SK-N-MC (cell line): ENCODE data around the gene GMPR.

Source experiments
- DNase-seq: peaks from one replicate; pipeline ENCODE4 v3.0.0-alpha.2; 2011; ENCODE audit warnings: low read depth, low spot score
- H3K27ac ChIP-seq: fragments of 200-600 bp; sonication (generic); 2 replicates; pipeline ENCODE4 v1.5.1; 2016; ENCODE audit warnings: mixed run types
- H3K36me3 ChIP-seq: fragments of 200-600 bp; sonication (generic); 2 replicates; pipeline ENCODE4 v1.6.1; 2017; ENCODE audit warnings: antibody characterized with exemption, low read length, mixed read lengths; ENCODE audit not compliant: insufficient read depth
- H3K4me3 ChIP-seq: fragments of 200-600 bp; sonication (generic); 2 replicates; pipeline ENCODE4 v1.5.1; 2016
- H3K9ac ChIP-seq: fragments of 200-600 bp; sonication (generic); 2 replicates; pipeline ENCODE4 v1.8.0; 2017; ENCODE audit warnings: mixed run types, mixed read lengths; ENCODE audit not compliant: insufficient read length
- H3K9me3 ChIP-seq: fragments of 200-600 bp; sonication (generic); 2 replicates; pipeline ENCODE4 v1.6.1; 2017; ENCODE audit warnings: low read depth, mild to moderate bottlenecking, antibody characterized with exemption, low read length, moderate library complexity, mixed read lengths
- EZH2 ChIP-seq: fragments of 200-600 bp; sonication (generic); IDR thresholded peaks from one replicate; pipeline ENCODE4 v1.6.1; 2017; ENCODE audit warnings: antibody characterized with exemption
- FOXP2 ChIP-seq: optimal IDR thresholded peaks from 2 replicates; pipeline ENCODE3; 2011; ENCODE audit warnings: mild to moderate bottlenecking, moderate library complexity; ENCODE audit not compliant: insufficient read depth; ENCODE audit errors: extremely low read length, control extremely low read depth
- POLR2AphosphoS5 ChIP-seq: IDR thresholded peaks from 2 replicates; pipeline ENCODE4 v1.6.1; 2012; ENCODE audit warnings: mild to moderate bottlenecking, low read depth, low read length, borderline replicate concordance

Gene GMPR

DNA sequence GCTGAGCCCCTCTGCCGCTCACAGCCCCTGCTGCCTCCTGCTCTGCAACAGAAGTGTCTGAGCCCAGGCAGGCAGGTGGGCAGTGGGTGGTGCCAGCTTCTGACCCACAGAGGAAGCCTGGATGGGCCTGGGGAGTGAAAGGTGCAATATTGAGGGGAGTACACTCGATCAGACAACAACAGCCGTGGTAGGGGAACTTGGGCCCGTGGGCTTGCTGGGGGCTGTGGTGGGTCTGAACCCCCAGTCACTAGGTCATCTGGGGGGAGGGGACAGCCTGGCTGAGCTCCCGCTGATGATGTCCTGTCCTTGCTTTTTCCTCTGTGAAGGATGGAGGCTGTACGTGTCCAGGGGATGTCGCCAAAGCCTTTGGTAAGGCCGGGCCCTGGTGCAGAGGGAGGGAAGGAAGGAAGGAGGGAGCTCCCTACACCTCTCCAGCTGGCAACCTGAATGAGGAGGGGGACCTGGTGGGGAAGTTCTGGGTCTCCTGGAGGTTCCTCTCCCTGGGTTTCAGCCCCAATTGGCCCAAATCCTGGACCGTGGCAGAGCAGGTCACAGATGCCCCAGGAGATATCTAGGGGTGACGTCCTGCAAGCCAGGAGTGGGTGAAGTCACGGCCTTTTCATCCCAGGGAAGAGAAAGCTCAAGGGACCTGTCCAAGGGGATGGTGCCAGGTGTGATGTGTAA lies 47.2 kb downstream of the GMPR start:
- Histone ChIP-seq H3K36me3 (no peaks in the 10 kb centered on the region), H3K9me3 (no peaks in the 10 kb centered on the region), H3K9ac (no peak overlapping the region), H3K27ac (no peak overlapping the region), H3K4me3 (no peak overlapping the region)
- no peak for DNase-seq
- no peak for TF ChIP-seq FOXP2
- TF ChIP-seq POLR2AphosphoS5: no peak
- TF ChIP-seq EZH2: no peak

DNA sequence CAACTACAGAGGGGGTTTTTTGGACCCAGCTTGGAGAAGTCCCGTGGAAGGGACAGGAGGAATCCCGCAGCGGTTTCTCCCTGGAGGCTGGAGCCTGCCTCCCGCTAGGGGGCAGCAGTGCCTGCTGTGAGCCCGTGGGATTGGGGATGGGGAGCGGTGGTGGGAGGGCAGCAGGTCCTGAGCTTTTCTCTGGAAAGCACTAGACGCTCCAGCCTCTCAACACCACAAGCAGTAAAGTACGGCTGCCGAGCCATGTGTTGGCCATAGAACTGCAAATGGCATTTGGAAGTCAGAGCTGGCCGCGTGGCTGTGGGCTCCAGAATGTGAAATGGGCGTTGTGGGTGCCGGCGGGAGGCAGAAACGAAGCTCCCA lies 47.8 kb downstream of the GMPR start:
- no peak overlapping the region for H3K4me3 ChIP-seq
- no peak for DNase-seq
- no peak overlapping the region for H3K9ac ChIP-seq
- H3K27ac ChIP-seq: no peak overlapping the region
- TF ChIP-seq FOXP2: peak; percentile 33
- no peak for TF ChIP-seq EZH2
- no peaks in the 10 kb centered on the region for H3K9me3 ChIP-seq
- H3K36me3 ChIP-seq: no peaks in the 10 kb centered on the region

DNA sequence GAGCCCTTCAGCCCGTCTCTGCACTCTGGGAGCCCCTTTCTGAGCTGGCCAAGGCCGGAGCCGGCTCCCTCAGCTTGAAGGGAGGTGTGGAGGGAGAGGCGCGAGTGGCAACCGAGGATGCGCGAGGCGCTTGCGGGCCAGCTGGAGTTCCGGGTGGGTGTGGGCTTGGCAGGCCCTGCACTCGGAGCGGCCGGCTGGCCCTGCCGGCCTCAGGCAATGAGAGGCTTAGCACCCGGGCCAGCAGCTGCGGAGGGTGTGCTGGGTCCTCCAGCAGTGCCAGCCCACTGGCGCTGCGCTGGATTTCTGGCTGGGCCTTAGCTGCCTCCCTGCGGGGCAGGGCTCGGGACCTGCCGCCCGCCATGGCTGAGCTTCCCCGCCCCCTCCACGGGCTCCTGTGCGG lies 49.8 kb downstream of the GMPR start:
- H3K9ac ChIP-seq: no peak overlapping the region
- no peak overlapping the region for H3K27ac ChIP-seq
- H3K9me3 ChIP-seq: no peaks in the 10 kb centered on the region
- no peaks in the 10 kb centered on the region for H3K36me3 ChIP-seq
- no peak for TF ChIP-seq POLR2AphosphoS5
- no peak for TF ChIP-seq FOXP2
- no peak for TF ChIP-seq EZH2
- H3K4me3 ChIP-seq: no peak overlapping the region
- no peak for DNase-seq

DNA sequence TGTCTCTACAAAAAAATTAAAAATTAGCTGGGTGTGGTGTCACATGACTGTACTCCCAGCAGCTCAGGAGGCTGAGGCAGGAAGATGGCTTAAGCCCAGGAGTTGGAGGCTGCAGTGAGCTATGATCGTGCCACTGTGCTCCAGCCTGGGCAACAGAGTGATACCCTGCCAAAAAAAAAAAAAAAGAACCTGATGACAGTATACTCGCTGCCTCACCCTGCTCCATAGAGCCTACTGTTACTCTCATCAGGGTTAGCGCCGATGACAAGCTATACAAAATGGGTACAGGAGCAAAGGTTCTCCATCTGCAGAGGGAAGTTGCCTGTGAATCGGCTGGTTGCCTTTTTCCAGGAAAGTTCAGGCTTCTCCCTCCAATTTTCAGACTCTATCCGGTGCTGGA lies 53.4 kb downstream of the GMPR start:
- H3K4me3 ChIP-seq: no peak overlapping the region
- no peaks in the 10 kb centered on the region for H3K36me3 ChIP-seq
- no peaks in the 10 kb centered on the region for H3K9me3 ChIP-seq
- H3K9ac ChIP-seq: no peak overlapping the region
- DNase-seq: no peak
- no peak overlapping the region for H3K27ac ChIP-seq
- TF ChIP-seq POLR2AphosphoS5: no peak
- TF ChIP-seq EZH2: no peak
- no peak for TF ChIP-seq FOXP2

DNA sequence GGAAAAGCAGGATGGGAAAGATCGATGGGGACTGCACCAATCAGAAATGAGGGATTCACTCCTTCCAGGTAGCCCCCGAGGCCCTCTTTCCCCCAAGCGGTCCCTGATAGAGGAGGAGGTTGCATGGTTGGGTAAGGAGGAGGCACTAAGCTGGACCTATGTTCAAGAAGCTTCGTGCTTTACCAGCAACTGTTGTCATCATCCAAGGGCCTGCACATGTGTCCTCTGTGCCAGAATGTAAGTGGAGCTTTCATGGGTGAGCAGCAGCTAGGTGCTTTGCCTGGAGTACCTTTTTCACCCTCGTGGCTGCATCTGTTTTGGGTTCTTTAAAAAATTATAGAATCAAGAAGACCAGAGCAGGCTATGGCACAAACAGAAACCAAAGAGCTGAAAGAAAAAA lies 54.0 kb downstream of the GMPR start:
- no peak overlapping the region for H3K9ac ChIP-seq
- no peak for TF ChIP-seq EZH2
- no peak for TF ChIP-seq FOXP2
- no peak for DNase-seq
- H3K9me3 ChIP-seq: no peaks in the 10 kb centered on the region
- no peaks in the 10 kb centered on the region for H3K36me3 ChIP-seq
- no peak overlapping the region for H3K4me3 ChIP-seq
- no peak overlapping the region for H3K27ac ChIP-seq

DNA sequence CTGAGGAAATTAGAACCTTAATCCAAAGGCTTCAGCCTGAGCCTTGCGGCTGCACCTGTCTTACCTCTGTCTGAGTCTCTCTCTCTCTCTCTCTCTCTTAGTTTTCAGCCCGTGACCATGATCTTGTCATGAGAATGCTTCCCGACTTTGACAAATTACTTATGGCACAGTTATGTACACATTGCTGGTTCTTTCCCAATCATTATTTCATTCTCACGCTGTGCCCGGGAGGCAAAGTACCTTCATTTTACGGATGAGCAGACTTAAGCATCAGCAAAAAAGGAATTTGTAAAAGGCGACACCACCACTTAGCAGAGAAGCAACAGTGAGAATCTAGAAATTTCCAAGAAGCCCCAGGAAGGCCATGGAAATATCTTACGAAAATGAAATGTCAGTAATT lies 54.6 kb downstream of the GMPR start:
- H3K9me3 ChIP-seq: no peaks in the 10 kb centered on the region
- H3K27ac ChIP-seq: no peak overlapping the region
- DNase-seq: no peak
- no peaks in the 10 kb centered on the region for H3K36me3 ChIP-seq
- no peak overlapping the region for H3K4me3 ChIP-seq
- no peak overlapping the region for H3K9ac ChIP-seq
- no peak for TF ChIP-seq EZH2
- TF ChIP-seq FOXP2: no peak
- no peak for TF ChIP-seq POLR2AphosphoS5

DNA sequence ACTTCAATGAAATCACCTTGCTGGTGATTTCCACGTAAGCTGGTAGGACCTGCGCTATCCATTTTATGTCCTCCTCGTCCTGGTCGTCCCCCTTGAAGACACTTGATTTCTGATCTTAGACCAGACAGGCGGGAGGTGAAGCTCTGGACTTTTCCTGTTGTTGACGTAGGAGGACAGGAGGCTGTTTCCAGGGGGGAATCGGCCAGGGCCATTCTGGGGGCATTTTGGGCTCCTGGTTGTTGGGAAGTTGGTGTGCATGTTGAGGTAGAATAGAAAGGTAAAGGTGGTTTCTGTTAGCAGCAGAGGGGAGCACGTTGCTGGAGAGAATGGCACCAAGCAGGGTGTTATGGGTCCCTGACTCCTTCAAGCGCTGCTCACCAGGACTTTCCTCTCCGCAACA lies 56.0 kb downstream of the GMPR start:
- Histone ChIP-seq H3K27ac (no peak overlapping the region), H3K36me3 (no peaks in the 10 kb centered on the region), H3K9ac (no peak overlapping the region), H3K9me3 (no peaks in the 10 kb centered on the region), H3K4me3 (no peak overlapping the region)
- no peak for DNase-seq
- no peak for TF ChIP-seq EZH2
- no peak for TF ChIP-seq FOXP2
- no peak for TF ChIP-seq POLR2AphosphoS5

DNA sequence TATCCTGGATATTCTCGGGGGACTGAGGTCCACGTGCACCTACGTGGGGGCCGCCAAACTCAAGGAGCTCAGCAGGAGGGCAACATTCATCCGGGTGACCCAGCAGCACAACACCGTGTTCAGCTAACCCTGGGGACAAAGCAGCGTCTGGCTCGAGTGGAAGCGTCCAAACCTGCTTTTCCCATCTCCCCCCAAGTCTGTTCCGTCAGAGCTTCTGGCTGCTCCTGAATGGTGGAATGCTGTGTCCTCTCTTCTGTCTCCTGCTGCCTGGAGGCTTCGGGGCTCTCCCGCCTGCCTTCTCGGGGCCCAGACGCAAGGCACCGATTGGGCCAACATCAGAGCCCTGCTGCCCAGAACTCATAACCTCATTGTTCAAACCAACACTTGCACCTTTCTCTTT lies 56.7 kb downstream of the GMPR start:
- Histone ChIP-seq H3K4me3 (no peak overlapping the region), H3K9me3 (no peaks in the 10 kb centered on the region), H3K27ac (no peak overlapping the region), H3K9ac (no peak overlapping the region), H3K36me3 (no peaks in the 10 kb centered on the region)
- no peak for TF ChIP-seq POLR2AphosphoS5
- no peak for TF ChIP-seq FOXP2
- no peak for TF ChIP-seq EZH2
- no peak for DNase-seq

DNA sequence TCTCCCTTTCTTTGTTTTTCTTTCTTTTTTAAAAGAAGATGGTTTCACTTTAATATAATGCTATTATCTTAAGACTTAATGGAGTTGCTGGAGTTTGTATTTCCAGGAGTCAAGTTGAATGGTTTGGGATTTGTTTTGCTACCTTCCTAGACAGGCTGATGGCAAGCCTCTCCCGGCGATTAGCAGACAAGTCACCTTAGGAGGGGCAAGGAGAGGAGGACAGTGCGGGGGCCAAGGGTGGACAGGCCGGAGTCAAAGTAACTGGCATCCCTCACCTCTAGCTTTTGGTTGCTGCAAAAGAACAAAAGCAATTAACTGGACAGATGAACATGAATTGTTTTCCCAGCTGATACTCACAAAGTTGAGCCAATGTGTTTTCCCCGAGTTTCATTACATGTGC lies 57.1 kb downstream of the GMPR start:
- Histone ChIP-seq H3K36me3 (no peaks in the 10 kb centered on the region), H3K27ac (no peak overlapping the region), H3K4me3 (no peak overlapping the region), H3K9ac (no peak overlapping the region), H3K9me3 (no peaks in the 10 kb centered on the region)
- no peak for DNase-seq
- no peak for TF ChIP-seq EZH2
- TF ChIP-seq POLR2AphosphoS5: no peak
- no peak for TF ChIP-seq FOXP2
